Lower leg skin (tissue), 4 donors: ENCODE results near the gene TNN. TPM values are rescaled to one million over a fixed set of nuclear protein-coding genes. Genes with fewer than 3 reads are reported as not detected.

Experiments
- DNase-seq, 2 donors: peaks; one replicate each; pipeline ENCODE4 v3.0.0-alpha.2; 2019; ENCODE audit warnings: low spot score in 2 of 2
- H3K4me3 ChIP-seq: fragments of 200-600 bp; sonication (generic); 2 replicates; pipeline ENCODE4 v1.5.1; 2017; ENCODE audit warnings: mild to moderate bottlenecking, low read depth; ENCODE audit not compliant: poor library complexity, severe bottlenecking
- POLR2A ChIP-seq, 2 donors: fragments of 450-650 bp; IDR thresholded peaks; one replicate each; pipeline ENCODE4 v1.6.1; 2016 to 2017; ENCODE audit warnings: antibody characterized with exemption in 2 of 2, mild to moderate bottlenecking in 1 of 2, moderate library complexity in 1 of 2
- WGBS, 2 donors: methylation state at CpG; one replicate each; pipeline ENCODE4 v1.1.5; 2018; 5-methylcytosine and 5-hydroxymethylcytosine counted together
- intact Hi-C: fragments of 100-400 bp; cut with DNase I; formaldehyde crosslinking; loops from one replicate; pipeline ENCODE4 v1.15.0; 2023; ENCODE audit warnings: low total_unique reads
- total RNA-seq, 4 donors: library from RNA; depleted of rRNA; stranded (reverse); fragments of >200 nt; gene quantifications; one replicate each; pipeline ENCODE4 v1.1.0, GENCODE V29; 2016
- TF ChIP-seq, protein P1 (sequence below), 3 donors: fragments of 450-650 bp; IDR thresholded peaks; one replicate each; pipeline ENCODE4 v1.5.1; 2016; ENCODE audit warnings: antibody characterized with exemption in 3 of 3, mild to moderate bottlenecking in 3 of 3, moderate library complexity in 2 of 3

TNN gene
- total RNA-seq, 4 donors from 2014 or later: 0.30 to 2.5 (median 0.84) TPM

DNA sequence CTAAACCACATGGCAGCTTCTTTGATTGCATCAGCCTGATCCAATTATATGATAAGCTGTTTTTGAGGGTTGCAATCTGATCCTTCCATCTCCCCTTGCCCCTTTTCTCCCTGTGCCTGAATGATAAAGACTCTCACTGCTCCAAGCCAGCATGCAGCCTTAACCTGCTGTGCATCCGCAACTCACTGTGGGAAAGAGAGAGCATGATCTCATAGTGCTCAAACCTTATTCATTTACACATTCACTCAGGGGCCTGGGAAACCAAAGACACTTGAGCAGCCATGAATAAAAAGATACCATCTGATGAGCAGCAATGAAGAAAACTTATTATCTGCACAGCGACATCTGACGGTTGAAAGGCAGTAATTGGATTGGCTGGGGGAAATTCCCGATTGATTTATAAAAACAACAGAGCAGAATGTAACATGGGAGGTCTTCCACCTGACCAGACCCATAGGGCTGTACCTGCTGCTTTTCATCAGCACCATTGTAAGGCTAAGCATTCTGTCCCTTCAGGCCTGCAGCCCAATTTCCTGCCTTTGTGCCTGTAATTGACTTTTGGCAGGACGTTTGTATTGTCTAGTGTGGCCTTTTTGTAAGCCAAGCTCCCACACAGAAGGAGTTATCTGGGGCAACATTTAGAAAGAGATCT is 62.5 kb downstream of the TNN start:
- 59 to 65% methylated on average over 5 of the region's 5 CpGs for WGBS, 2 donors
- DNase-seq: peak in 1 of 2 donors; percentile 5
- TF ChIP-seq, protein P1, sequence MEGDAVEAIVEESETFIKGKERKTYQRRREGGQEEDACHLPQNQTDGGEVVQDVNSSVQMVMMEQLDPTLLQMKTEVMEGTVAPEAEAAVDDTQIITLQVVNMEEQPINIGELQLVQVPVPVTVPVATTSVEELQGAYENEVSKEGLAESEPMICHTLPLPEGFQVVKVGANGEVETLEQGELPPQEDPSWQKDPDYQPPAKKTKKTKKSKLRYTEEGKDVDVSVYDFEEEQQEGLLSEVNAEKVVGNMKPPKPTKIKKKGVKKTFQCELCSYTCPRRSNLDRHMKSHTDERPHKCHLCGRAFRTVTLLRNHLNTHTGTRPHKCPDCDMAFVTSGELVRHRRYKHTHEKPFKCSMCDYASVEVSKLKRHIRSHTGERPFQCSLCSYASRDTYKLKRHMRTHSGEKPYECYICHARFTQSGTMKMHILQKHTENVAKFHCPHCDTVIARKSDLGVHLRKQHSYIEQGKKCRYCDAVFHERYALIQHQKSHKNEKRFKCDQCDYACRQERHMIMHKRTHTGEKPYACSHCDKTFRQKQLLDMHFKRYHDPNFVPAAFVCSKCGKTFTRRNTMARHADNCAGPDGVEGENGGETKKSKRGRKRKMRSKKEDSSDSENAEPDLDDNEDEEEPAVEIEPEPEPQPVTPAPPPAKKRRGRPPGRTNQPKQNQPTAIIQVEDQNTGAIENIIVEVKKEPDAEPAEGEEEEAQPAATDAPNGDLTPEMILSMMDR (IDR thresholded peaks at IDR 0.05): no peak
- no peak for TF ChIP-seq POLR2A (IDR thresholded peaks at IDR 0.05)
- no peak overlapping the region for H3K4me3 ChIP-seq
- intact Hi-C loops: no loop called here

DNA sequence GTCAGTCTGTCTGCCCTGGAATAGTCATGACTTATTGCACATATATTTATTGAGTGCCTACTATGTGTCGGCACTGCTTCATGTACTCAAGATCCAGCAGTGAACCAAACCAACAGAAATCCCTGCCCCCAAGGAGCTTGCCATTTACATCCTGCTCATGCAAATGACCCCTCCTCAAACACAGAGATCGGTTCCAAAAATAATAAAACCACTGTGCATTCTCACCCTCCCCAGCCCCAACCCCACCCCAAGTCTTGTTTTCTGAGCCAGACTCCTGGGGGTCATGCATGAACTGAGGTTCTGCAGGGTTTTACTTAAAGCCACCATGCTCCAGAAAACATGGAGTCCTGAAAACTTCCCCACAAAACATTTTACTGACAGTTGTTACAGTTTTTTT is 63.0 kb downstream of the TNN start:
- peak in 1 of 2 donors; percentile 31 for DNase-seq
- TF ChIP-seq, protein P1 (IDR thresholded peaks at IDR 0.05): no peak
- no peak for TF ChIP-seq POLR2A (IDR thresholded peaks at IDR 0.05)
- WGBS, 2 donors: 48 to 67% methylated on average over 2 of the region's 2 CpGs

DNA sequence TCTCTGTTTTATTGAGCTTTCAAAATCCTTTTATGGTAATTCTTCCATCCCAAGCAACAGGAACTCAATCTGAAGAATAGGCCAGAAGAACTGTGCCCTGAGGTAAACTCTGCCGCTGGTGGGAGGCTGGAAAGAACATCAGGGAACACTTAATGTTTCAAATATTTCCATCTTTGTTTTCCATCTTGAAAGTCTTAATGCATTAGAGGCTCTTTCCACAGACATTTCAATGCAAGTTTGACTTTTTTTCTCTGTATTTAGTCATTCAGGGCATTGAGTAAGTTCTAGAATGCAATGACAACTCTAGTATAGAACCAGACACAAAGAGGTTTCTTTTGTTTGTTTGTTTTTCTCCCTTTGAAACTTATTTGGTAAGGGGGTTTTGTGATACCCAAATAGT is 63.5 kb downstream of the TNN start:
- no peak overlapping the region for H3K4me3 ChIP-seq
- TF ChIP-seq, protein P1 (IDR thresholded peaks at IDR 0.05): no peak
- no peak for TF ChIP-seq POLR2A (IDR thresholded peaks at IDR 0.05)
- WGBS, 2 donors: 39 to 50% methylated on average over 1 of the region's 1 CpG
- intact Hi-C loops: no loop called here
- no peak for DNase-seq

More for the DNA sequence above, 63.0 kb downstream of the TNN start:
- intact Hi-C loops: no loop called here
- H3K4me3 ChIP-seq: no peak overlapping the region

DNA sequence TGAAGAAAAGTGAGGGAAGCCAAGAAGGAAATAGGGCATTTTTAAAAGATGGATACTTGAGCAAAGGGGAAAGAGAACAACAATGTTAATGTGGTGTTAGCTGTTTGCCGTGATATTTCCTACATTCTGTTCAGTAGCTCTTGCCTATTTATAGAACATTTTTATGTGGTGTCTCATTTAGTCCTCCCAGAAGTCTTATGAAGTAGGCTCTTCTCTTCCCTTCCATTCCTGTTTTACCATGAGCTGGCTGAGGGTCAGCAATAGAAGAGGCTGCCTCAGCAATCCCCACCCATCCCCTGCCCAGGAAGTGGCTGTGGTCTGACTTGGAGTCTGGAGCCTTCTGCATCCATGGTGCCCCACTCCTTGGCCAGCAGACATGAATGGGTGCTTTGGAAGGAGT is 64.8 kb downstream of the TNN start:
- no peak for DNase-seq
- H3K4me3 ChIP-seq: no peak overlapping the region
- WGBS, 2 donors: 26 to 40% methylated on average over 1 of the region's 1 CpG
- intact Hi-C loops: no loop called here
- no peak for TF ChIP-seq POLR2A (IDR thresholded peaks at IDR 0.05)
- TF ChIP-seq, protein P1 (IDR thresholded peaks at IDR 0.05): no peak

DNA sequence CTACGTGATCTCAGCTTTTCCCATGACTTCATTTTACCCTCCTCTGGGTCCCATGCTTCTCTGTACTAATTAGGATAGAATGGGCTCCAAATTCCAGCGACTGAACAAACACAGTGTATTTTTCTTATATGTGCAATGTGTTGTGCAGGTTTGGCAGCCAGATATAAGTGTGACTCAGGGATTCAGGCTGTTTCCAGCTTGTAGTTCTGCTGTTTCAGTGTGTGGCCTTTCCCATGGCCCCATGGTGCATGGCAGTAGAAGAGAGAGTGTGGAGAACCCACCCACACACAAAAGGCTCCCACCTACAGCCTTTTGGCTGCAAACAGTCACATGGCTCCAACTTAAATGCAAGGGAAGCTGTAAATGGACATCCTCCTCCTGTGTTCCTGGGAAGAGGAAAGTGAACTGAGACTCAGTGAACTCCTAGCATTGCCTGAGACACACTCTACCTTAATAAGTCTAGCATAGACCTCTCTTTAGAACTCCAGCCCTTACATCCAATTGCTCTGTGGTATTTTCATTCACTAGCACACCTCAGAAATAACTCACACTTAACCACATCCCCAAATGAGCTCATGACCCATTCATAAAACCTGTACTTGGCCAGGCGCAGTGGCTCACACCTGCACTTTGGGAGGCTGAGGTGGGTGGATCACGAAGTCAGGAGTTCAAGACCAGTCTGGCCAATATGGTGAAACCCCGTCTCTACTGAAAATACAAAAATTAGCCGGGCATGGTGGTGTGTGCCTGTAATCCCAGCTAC is 66.2 kb downstream of the TNN start:
- no peak for DNase-seq
- intact Hi-C loops: no loop called here
- no peak overlapping the region for H3K4me3 ChIP-seq
- TF ChIP-seq, protein P1 (IDR thresholded peaks at IDR 0.05): no peak
- no peak for TF ChIP-seq POLR2A (IDR thresholded peaks at IDR 0.05)
- 86 to 89% methylated on average over 6 of the region's 6 CpGs for WGBS, 2 donors
